ENCODE results near the gene C12orf75.
A peak's percentile ranks its signal among the peaks of the same experiment; 100 is the strongest.

Gene C12orf75

DNA sequence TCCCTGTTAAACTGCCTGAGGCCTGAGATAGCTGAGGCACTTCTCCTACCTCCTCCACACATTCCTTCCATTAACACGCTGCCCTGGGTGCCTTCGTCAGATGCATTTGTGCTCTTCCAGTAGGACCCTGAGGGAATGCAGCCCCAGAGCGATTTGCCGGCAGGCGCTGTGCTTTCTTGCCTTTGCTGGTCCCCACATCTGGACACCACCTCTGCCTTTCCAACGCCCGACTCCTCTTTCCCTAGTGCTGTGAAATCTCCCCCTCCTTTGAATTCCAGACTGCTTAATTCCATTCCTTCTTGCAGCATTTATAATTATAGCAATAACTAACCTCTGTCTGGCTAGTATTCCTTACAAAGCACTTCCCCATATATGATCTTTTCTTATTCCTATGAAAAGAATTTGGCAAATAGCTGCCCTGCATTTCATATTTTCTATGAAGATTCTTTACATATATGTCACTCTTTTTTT, 88.4 kb downstream of the C12orf75 start:
- DNase-seq (ENCODE audit: low spot score) = no peak

DNA sequence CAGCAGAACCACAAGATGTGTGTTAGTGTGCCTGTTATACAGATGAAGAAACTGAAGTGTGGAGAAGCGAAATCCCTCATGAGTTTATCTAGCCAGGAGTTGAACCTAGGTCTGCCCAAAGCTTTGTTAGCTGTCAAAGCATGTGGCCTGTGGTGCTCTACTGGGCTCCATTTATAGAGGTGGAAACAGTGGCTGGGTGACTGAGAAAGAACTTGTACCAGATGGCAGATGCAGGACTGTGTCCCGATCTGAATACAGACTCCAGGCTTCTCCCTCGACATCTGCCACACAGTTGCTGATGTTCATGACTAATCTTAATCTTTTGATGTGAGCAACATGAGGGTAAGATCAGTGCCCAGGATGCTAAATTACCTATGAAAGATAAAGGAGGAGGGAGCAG, 89.1 kb downstream of the C12orf75 start:
- no peak for DNase-seq (ENCODE audit: low spot score)

DNA sequence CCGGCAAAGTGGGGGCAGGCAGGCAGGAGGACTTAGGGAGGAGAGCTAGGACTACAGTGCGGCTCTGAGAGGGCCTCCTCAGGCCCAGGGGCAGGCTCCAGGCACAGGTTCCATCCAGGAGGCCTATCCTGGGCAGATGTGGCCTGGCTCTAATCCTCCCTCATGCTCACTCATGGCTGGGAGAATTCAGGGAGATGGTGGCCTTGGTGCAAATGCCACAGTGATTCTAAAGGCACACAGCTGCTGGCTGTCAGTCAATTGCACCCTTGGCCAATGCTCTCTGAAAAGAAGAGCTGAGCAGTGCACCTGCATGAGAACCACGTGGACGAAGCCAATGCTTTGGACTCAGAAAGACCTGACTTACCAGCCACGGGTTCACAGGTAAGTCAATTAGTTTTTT, 89.6 kb downstream of the C12orf75 start:
- DNase-seq (ENCODE audit: low spot score) = no peak

- peak; percentile 58 for DNase-seq (ENCODE audit: low spot score)
Observed at GRCh38 chr12:105420659-105421240, 90.3 kb downstream of the C12orf75 start.
